Astrocyte of the spinal cord (primary cell): ENCODE measurements around the gene RANBP3.
"Not testable (repeated sequence)": the region's sequence is repeated elsewhere in the genome, so short reads cannot be mapped to it uniquely, and the experiment has no call there.

ENCODE experiments used
- DNase-seq: peaks from one replicate; pipeline ENCODE4 v3.0.0; 2011; ENCODE audit warnings: low read depth, low spot score
- H3K4me3 ChIP-seq: 2 replicates; pipeline ENCODE4 v1.5.1; 2011; ENCODE audit warnings: low read depth, mild to moderate bottlenecking, low read length, moderate library complexity
- in situ Hi-C: cut with HindIII; loops from 2 replicates; pipeline ENCODE4 v1.10.0; 2017; ENCODE audit warnings: low sequenced_read_pairs
- TF ChIP-seq, protein P1 (sequence below): IDR thresholded peaks from 2 replicates; pipeline ENCODE4 v1.5.1; 2012; ENCODE audit warnings: low read depth, mild to moderate bottlenecking, low read length, inconsistent platforms

RANBP3 gene

DNA sequence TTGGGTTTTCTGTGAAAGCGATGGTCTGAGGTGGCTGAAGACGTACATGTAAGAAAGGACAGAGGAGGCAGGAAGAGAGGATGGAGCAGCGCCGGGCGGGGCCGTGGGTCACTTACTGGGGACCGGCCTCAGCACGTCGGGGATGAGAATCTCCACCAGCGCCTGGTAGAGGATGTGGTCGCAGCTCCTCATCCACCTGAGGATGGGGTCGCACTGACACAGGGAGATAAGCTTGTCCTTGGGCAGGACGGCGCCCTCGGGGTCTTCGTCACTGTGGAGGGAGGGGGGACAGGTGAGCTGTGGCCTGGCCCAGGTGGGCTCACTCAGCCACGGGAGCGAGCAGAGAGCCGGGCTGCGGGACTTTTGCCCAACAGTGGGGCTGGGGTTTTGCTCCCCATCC lies 29.0 kb upstream of the RANBP3 start:
- TF ChIP-seq, protein P1, sequence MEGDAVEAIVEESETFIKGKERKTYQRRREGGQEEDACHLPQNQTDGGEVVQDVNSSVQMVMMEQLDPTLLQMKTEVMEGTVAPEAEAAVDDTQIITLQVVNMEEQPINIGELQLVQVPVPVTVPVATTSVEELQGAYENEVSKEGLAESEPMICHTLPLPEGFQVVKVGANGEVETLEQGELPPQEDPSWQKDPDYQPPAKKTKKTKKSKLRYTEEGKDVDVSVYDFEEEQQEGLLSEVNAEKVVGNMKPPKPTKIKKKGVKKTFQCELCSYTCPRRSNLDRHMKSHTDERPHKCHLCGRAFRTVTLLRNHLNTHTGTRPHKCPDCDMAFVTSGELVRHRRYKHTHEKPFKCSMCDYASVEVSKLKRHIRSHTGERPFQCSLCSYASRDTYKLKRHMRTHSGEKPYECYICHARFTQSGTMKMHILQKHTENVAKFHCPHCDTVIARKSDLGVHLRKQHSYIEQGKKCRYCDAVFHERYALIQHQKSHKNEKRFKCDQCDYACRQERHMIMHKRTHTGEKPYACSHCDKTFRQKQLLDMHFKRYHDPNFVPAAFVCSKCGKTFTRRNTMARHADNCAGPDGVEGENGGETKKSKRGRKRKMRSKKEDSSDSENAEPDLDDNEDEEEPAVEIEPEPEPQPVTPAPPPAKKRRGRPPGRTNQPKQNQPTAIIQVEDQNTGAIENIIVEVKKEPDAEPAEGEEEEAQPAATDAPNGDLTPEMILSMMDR = no peak
- in situ Hi-C loops = no loop called here
- H3K4me3 ChIP-seq = no peak overlapping the region
- no peak for DNase-seq

DNA sequence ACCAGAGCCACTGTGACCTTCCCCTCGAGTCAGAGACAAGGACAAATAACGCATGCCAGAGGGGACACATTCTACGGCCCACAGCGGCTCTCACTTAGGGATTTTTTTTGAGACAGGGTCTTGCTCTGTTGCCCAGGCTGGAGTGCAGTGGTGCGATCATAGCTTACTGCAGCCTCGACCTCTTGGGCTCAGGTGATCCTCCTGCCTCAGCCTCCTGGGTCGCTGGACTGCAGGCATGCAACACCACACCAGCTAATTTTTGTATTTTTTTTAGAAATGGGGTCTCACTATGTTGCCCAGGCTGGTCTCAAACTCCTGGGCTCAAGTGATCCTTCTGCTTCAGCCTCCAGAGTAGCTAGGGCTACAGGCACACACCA lies 28.1 kb upstream of the RANBP3 start:
- H3K4me3 ChIP-seq, in situ Hi-C loops, DNase-seq: not testable (repeated sequence)

DNA sequence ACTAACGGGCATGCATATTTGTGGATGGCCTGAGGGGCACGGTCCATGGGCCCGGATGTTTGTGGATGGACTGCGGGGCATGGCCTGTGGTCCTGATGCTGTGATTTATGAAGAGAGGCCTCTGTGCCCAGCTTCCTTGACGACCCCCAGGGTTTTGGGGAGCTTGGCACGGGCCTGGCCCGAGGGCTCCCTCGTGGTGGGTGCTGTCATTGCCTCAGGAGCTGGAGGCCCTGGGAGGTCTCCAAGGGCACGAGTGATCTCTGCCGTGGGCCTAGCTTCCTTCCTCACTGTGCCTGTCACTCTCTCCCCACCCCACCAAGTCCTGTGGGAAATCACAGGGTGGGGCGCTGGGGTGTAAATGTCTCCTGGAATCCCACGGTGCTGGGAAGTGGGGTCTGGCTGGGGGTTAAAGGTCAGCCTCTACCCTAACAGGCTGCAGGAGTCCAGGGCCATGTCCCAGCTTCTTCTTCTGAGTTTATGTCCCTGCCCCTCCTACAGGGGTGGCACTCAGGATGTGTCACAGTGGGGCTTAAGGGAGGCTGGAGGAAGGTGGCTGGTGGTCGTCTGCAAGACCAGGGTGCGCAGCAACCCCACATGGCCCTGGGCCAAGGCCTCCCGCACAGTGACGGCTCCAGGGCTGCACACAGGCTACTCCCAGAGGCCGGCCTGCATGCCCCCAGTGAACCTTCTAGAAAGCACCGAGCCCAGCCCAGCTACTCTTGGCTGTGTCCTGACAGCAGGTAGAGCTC lies 27.6 kb upstream of the RANBP3 start:
- H3K4me3 ChIP-seq = no peak overlapping the region
- in situ Hi-C loops = no loop called here
- no peak for DNase-seq
- TF ChIP-seq, protein P1 = no peak

DNA sequence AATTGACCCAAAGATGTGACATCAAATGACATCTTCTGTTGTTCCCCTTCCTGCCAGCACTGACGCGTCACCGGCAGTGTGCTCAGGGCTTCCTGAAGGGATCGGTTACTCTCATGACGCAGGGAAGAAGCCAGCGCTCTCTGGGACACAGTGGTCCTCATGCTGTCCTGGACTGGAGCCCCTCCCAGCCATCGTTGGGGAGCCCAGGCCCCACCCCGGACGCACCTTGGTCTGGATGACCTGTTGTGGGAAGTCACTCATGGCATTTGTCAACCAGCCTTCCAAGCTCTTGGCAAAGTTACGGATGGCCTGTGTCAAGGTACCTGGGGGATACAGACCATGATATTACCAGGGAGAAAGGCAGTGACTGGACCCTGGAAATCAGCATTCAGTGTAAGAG lies 26.0 kb upstream of the RANBP3 start:
- TF ChIP-seq, protein P1 = no peak
- in situ Hi-C loops = no loop called here
- no peak overlapping the region for H3K4me3 ChIP-seq
- no peak for DNase-seq

DNA sequence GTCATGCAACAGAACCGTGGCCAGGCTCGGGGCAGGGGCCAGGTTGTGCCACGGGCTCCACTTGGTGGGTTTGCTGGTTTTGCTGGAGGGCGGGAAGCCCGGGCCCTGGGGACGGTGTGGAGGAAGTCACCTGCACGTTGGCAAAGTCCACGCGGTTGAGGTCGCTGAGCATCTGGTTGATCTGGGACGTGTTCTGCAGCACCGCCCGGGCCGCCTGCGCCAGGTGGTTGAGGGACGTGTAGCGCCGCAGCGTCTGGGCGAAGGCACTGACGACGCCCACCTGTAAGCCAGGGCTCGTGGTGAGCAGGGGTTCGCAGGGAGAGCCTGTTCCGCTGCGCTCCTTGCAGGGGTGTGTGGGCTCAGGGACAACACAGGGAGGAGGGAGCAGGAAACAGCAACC lies 24.7 kb upstream of the RANBP3 start:
- H3K4me3 ChIP-seq = no peak overlapping the region
- TF ChIP-seq, protein P1 = no peak
- in situ Hi-C loops = no loop called here
- DNase-seq = no peak

DNA sequence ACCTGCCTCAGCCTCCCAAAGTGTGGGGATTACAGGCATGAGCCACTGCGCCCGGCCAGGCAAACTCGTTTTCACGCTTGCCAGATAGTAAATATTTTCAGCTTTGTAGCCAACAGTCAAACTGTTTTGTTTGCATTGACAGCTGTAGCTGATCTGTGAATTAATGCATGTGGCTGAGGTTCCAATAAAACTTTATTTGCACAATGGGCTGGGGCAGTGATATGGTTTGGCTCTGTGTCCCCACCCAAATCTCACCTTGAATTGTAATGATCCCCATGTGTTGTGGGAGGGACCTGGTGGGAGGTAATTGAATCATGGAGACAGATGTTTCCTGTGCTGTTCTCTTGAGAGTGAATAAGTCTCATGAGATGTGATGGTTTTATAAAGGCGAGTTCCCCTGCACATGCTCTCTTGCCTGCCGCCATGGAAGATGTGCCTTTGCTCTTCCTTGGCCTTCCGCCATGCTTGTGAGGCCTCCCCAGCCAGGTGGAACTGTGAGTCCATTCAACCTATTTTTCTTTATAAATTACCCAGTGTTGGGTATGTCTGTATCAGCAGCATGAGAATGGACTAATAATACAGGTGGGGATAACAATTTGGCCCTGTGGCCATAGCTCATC lies 22.4 kb upstream of the RANBP3 start:
- H3K4me3 ChIP-seq = no peak overlapping the region
- DNase-seq = no peak
- in situ Hi-C loops = no loop called here
- TF ChIP-seq, protein P1 = no peak

DNA sequence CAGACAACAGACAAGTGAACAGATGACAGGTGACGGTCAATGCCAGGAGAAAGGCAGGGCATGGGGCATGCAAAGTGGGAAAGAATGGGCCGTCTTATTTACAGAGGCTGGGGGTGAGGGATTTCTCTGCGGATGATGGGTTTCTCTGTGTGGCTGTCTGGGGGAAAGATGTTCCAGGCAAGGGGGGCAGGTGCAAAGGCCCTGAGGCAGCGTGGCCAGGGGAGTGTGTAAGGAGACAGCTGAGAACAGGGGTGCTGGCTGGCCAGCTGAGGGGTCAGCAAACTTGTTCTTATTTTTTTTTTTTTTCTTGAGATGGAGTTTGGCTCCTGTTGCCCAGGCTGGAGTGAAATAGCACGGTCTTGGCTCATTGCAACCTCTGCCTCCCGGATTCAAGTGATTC lies 21.8 kb upstream of the RANBP3 start:
- no peak overlapping the region for H3K4me3 ChIP-seq
- in situ Hi-C loops = no loop called here
- TF ChIP-seq, protein P1 = no peak
- no peak for DNase-seq
